ENCODE results near the gene TANGO6. TPM values are rescaled to one million over a fixed set of nuclear protein-coding genes. Genes with fewer than 3 reads are reported as not detected.

TANGO6 gene
- total RNA-seq, 3 donors from 2014 or later = 7.4 to 19.7 (median 8.2) TPM

GRCh38 chr16:68907781-68908181, 64.5 kb downstream of the TANGO6 start:
- Histone ChIP-seq H3K4me1 (ENCODE audit: low read depth) (peaks cover 8% of the 10 kb centered on the region), H3K9me3 (no peaks in the 10 kb centered on the region), H3K36me3 (ENCODE audit: low read depth) (no peaks in the 10 kb centered on the region), H3K4me3 (no peak overlapping the region)
- TF ChIP-seq CTCF (IDR thresholded peaks at IDR 0.05) = no peak
- ATAC-seq = peak; percentile 82
- no peak for DNase-seq
- intact Hi-C loops (cut with DNase I, micrococcal nuclease) = loop anchor here in 1 of 2 donors (10.0 kb wide), 1 partner anchor 207 kb away; no protein-coding TSS in a partner anchor

GRCh38 chr16:68909099-68909733, 65.9 kb downstream of the TANGO6 start:
- intact Hi-C loops (cut with DNase I, micrococcal nuclease) = loop anchor here in 1 of 2 donors (10.0 kb wide), 1 partner anchor 206 kb away; no protein-coding TSS in a partner anchor

DNA sequence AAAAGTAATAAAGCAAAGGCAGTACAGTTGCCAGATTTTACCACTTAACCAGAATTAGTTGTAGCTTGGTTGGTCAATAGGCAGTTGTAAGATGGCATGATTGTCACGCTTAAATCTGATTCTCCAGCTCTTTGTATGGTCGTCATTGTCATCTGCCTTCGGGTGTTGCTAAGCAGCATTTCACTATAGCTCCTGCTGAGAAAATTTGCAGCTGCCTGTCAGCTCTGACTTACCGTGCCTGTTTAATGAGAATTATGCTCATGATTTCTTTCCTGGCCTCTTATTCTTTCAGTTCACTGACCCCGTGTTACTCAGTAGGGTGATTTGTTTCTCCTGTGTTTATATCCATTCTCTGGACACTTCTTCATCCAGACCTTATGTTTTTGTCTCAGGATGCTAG, 66.7 kb downstream of the TANGO6 start:
- no peak overlapping the region for H3K4me3 ChIP-seq
- DNase-seq (no peak), ATAC-seq (no peak)
- H3K9me3 ChIP-seq = no peaks in the 10 kb centered on the region
- no peak for TF ChIP-seq CTCF (IDR thresholded peaks at IDR 0.05)
- peaks cover 8% of the 10 kb centered on the region for H3K4me1 ChIP-seq (ENCODE audit: low read depth)
- H3K36me3 ChIP-seq (ENCODE audit: low read depth) = no peaks in the 10 kb centered on the region
- intact Hi-C loops (cut with DNase I, micrococcal nuclease) = no loop called here

More at GRCh38 chr16:68909099-68909733, 65.9 kb downstream of the TANGO6 start:
- TF ChIP-seq CTCF (IDR thresholded peaks at IDR 0.05) = no peak
- Histone ChIP-seq H3K4me1 (ENCODE audit: low read depth) (peaks cover 8% of the 10 kb centered on the region), H3K36me3 (ENCODE audit: low read depth) (no peaks in the 10 kb centered on the region), H3K4me3 (no peak overlapping the region), H3K9me3 (no peaks in the 10 kb centered on the region)
- ATAC-seq (no peak), DNase-seq (no peak)

- no peaks in the 10 kb centered on the region for H3K36me3 ChIP-seq (ENCODE audit: low read depth)
- no peaks in the 10 kb centered on the region for H3K4me1 ChIP-seq (ENCODE audit: low read depth)
- intact Hi-C loops (cut with DNase I, micrococcal nuclease) = no loop called here
- H3K9me3 ChIP-seq = no peaks in the 10 kb centered on the region
- DNase-seq = no peak
- no peak for ATAC-seq
- H3K4me3 ChIP-seq = no peak overlapping the region
- no peak for TF ChIP-seq CTCF (IDR thresholded peaks at IDR 0.05)
Measured at GRCh38 chr16:68915589-68915988, 72.3 kb downstream of the TANGO6 start.

- H3K4me3 ChIP-seq = no peak overlapping the region
- H3K9me3 ChIP-seq = no peaks in the 10 kb centered on the region
- TF ChIP-seq CTCF (IDR thresholded peaks at IDR 0.05) = no peak
- no peaks in the 10 kb centered on the region for H3K4me1 ChIP-seq (ENCODE audit: low read depth)
- intact Hi-C loops (cut with DNase I, micrococcal nuclease) = no loop called here
- DNase-seq (no peak), ATAC-seq (no peak)
- H3K36me3 ChIP-seq (ENCODE audit: low read depth) = no peaks in the 10 kb centered on the region
Measured at GRCh38 chr16:68917541-68917940, 74.2 kb downstream of the TANGO6 start.
